AG04450 (cell line): ENCODE measurements around the gene RTP5. TPM values are rescaled to one million over a fixed set of nuclear protein-coding genes. Genes with fewer than 3 reads are reported as not detected.

Source experiments
- CTCF ChIA-PET: fragments of 300-600, 350-600 bp; formaldehyde crosslinking; extraction: SDS; loops from one replicate; lab custom pipeline; 2022; ENCODE audit warnings: antibody characterized with exemption, inconsistent platforms; lab: Charles Lee
- POLR2A ChIA-PET: fragments of 350-600 bp; formaldehyde crosslinking; extraction: SDS; loops from one replicate; lab custom pipeline; 2021; ENCODE audit warnings: antibody characterized with exemption, inconsistent platforms; lab: Yijun Ruan, JAX
- DNase-seq: peaks from one replicate; pipeline ENCODE4 v3.0.0-alpha.2; 2011; ENCODE audit warnings: low read depth, low spot score
- H3K27ac ChIP-seq: one replicate; pipeline ENCODE4 v1.5.1; 2012; ENCODE audit warnings: low read depth, low read length, control low read depth
- H3K27me3 ChIP-seq: one replicate; pipeline ENCODE4 v1.6.0; 2012; ENCODE audit warnings: low read length; ENCODE audit not compliant: control insufficient read depth, insufficient read depth
- H3K4me3 ChIP-seq: 2 replicates; pipeline ENCODE4 v1.5.1; 2011; ENCODE audit warnings: mild to moderate bottlenecking, low read depth, low read length, control low read depth
- H3K9me3 ChIP-seq: 2 replicates; pipeline ENCODE4 v1.5.1; 2012; ENCODE audit warnings: low read length; ENCODE audit not compliant: control insufficient read depth, insufficient read depth
- CTCF ChIP-seq: IDR thresholded peaks from 2 replicates; pipeline ENCODE4 v1.5.1; 2011; ENCODE audit warnings: low read depth, low read length, control low read depth, inconsistent platforms
- polyA plus RNA-seq: library from polyadenylated mRNA; depleted of rRNA; stranded (reverse); fragments of >200 nt; gene quantifications from 2 replicates; pipeline ENCODE4 v1.2.3, GENCODE V29; 2011

RTP5 gene
- polyA plus RNA-seq, 1 experiment = not detected

DNA sequence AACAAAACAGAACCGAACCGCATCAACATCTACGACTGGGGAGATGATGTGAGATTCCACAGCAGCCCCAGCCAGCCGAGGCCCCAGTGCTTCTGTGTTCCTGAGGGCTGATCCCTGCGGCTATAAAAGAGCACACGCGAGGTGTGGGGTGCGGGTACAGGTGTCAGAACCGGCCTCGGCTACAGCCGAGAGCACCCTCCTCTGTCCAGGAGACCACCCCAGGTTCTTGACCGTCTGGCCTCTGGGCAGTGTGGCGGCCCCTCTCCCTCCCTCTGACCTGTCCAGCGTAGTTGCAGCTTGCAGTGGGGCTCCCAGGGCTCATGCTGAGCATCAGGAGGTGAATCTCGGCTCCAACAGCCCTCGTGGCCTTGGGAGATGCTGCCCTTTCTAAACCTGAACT, 23.7 kb downstream of the RTP5 start:
- POLR2A ChIA-PET = no interaction called here
- no peak for TF ChIP-seq CTCF
- H3K4me3 ChIP-seq = no peak overlapping the region

DNA sequence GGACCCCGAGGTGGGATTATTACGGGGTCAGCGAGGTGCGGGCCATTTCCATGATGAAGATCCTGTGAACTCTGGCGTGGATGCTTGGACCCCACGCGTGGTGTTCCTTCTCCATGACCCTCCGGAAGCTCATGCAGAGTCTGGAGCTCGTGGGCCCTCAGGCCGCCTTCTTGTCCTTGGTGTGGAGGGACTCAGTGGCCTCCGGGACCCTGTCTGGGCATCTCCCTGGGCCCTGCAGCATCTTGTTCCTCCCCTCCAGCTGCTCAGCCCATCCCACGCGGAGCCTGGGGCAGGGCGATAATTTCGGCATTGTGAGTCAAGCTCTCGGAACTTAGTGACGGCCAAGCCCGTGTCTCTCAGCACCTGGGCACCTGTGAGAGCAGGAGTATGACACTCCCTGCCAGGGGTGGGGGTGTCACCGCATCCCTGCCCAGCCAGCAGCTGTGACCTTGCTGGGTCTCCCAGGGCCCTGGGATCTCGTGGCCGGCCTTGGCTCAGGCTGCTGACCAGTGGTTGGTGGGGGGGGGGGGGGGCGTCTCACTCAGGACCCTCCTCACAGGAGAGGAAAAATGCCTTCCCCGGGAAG, 24.6 kb downstream of the RTP5 start:
- no peak overlapping the region for H3K4me3 ChIP-seq
- H3K27ac ChIP-seq = no peak overlapping the region
- no peak for DNase-seq
- no peak for TF ChIP-seq CTCF
- ChIA-PET CTCF (no interaction called here), POLR2A (no interaction called here)
- H3K9me3 ChIP-seq = peaks cover 26% of the 10 kb centered on the region; the same call in 1 of the 2 replicates
- H3K27me3 ChIP-seq = no peaks in the 10 kb centered on the region

More for the DNA sequence above, 23.7 kb downstream of the RTP5 start:
- no peak overlapping the region for H3K27ac ChIP-seq
- no peak for DNase-seq
- CTCF ChIA-PET = no interaction called here
- no peaks in the 10 kb centered on the region for H3K27me3 ChIP-seq
- H3K9me3 ChIP-seq = peaks cover 23% of the 10 kb centered on the region; the same call in 1 of the 2 replicates

- no peak overlapping the region for H3K27ac ChIP-seq
- H3K4me3 ChIP-seq = no peak overlapping the region
- no peaks in the 10 kb centered on the region for H3K27me3 ChIP-seq
- CTCF ChIA-PET = no interaction called here
- no peak for DNase-seq
- POLR2A ChIA-PET = no interaction called here
- H3K9me3 ChIP-seq = peaks cover 29% of the 10 kb centered on the region; the same call in 1 of the 2 replicates
- TF ChIP-seq CTCF = no peak
These were observed 25.3 kb downstream of the RTP5 start for GRCh38 chr2:241894681-241895426.

- ChIA-PET CTCF (no interaction called here), POLR2A (no interaction called here)
- no peak for DNase-seq
- H3K9me3 ChIP-seq = peaks cover 29% of the 10 kb centered on the region; the same call in 1 of the 2 replicates
- TF ChIP-seq CTCF = no peak
- H3K27ac ChIP-seq = no peak overlapping the region
- H3K4me3 ChIP-seq = no peak overlapping the region
- H3K27me3 ChIP-seq = no peaks in the 10 kb centered on the region
These were observed 25.8 kb downstream of the RTP5 start for GRCh38 chr2:241895427-241895711.
